NCI-H1694 (cell line): Measurements from ENCODE around the gene DCAF5.
A peak's percentile ranks its signal among the peaks of the same experiment; 100 is the strongest.

Experiments
- DNase-seq: peaks from one replicate; lab custom pipeline; 2025; lab: John Stamatoyannopoulos, UW

The DCAF5 gene

DNA sequence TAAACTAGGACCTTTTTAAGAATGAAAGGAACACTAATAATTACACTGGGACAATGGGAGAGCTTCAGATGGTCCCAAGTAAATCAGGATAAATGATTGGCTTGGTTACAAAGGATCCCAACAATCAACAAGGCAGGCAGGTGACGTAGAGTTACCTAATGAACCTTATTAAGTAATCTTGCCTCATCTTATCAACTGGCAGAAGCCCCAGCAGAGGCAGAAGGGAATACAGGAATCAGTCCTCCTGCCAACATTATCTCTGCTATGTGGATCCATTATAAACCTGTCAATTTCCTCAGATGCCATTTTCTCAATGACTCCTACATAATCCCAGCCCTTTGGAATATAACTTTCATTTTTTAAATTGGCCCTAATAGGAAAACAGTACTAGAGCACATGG lies 11.4 kb downstream of the DCAF5 start:
- no peak for DNase-seq

DNA sequence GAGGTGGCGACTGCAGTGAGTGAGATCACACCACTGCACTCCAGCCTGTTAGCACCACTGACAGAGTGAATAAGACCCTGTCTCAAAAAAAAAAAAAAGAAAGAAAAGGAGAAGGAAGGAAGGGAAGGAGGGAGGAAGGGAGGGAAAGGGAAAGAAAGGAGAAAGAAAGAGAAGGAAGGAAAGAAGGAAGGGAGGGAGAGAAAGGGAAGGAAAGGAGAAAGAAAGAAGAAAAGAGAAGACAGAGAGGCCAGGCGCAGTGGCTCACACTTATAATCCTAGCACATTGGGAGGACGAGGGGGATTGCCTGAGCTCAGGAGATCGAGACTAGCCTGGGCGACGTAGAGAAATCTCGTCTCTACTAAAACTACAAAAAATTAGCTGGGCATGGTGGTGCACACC lies 13.2 kb downstream of the DCAF5 start:
- no peak for DNase-seq

DNA sequence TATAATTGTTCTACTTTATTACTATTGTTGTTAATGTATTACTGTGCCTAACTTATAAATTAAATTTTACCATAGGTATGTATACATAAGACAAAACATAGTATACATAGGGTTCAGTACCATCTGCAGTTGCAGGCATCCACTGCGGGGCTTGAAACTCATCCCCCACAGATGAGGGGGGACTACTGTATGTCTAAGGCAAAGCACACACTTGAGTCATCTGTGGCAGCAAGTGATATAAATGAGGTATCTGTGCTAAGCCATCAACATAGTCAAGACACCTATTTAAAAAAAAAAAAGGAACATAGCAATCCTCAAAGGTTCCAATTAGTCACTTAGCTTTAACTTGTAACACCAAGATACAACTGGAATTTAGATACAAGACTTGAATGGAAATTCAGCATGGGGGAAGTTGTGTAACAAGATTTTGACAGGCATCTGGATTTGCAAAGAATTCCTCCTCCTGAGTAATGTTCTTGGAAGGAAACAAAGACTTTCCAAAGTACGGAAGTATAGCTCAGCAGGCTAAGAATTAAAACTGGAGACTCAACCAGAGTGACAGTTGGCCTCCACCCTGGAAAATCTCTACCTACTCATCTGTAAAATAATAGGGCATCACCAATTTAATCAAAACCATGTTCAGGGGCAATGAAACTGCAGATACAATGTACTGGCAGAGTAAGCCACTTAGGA lies 14.9 kb downstream of the DCAF5 start:
- DNase-seq: no peak

DNA sequence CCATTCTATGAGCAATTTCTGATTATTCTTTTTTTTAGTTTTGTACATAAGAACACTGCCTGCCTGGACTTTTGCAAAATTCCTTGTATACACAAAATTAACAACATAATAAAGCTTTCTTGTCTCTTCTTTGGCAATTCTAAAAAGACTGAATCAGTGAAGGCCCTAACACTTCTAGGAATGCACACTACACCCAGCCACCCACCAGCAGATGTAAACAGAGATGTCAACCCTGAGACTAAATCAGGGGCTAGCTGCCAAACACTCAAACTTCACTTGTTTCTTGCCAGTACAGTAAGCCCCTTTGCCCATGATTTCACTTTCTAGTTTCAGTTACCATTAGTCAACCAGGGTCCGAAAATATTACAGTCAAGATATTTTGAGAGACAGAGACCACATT lies 15.5 kb downstream of the DCAF5 start:
- no peak for DNase-seq

DNA sequence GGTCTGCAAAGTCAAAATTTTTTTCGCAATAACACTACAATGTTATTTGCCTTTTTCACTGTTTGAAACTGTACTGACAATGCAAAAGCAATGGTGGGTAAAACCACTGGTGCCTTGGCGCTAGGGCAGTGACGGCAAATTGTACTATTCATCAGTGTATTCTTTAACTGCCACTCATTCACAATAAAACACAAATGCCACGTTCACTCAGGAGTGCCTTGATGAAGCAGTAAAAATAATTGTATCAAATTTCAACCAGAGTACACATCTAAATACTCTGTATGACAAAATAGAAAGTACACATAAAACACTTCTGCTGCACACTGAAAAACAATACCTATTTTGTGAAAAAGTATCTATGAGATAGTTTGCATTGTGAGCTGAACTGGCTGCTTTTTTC lies 17.8 kb downstream of the DCAF5 start:
- DNase-seq: no peak

DNA sequence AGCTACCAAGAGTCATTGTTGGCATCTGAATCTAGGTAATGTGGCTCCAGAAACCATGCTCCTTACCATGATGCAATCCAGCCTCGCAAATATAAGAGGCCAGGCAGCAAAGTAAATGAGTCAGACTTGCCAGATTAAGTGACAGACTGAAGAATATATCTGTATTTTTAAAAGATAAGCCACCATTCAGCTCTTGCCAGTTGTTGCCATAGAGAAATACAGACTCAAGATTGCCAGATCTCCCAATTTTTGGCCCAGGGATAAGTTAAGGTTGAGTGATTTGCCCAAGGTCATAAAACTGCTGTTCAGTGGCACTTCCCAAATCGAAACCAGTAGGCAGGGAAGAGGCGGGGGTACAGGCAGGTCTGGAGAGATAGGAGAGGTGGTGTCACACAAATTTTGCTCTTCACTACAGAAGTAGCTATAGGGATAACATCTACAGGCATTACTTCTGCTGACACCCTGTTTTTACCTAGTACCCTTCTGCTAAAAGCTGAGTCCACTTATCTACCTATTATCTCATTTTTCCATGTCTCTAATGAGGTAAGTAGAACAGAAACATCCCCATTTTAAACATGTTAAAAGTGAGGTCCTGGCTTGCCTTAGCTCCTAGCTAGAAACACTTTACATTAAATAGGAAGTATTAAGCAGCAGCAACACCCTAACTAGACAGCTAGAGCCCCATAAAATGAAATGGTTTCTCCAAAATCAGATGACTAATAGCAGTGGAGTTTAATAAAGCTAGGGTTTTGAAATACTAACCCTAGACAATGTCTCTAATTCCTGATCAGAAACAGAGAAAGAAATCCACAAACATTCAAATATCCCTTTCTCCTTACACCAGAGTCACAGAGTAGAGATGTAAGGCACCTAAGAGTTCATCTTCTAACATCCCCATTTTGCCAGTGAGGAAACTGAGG lies 19.5 kb downstream of the DCAF5 start:
- no peak for DNase-seq

DNA sequence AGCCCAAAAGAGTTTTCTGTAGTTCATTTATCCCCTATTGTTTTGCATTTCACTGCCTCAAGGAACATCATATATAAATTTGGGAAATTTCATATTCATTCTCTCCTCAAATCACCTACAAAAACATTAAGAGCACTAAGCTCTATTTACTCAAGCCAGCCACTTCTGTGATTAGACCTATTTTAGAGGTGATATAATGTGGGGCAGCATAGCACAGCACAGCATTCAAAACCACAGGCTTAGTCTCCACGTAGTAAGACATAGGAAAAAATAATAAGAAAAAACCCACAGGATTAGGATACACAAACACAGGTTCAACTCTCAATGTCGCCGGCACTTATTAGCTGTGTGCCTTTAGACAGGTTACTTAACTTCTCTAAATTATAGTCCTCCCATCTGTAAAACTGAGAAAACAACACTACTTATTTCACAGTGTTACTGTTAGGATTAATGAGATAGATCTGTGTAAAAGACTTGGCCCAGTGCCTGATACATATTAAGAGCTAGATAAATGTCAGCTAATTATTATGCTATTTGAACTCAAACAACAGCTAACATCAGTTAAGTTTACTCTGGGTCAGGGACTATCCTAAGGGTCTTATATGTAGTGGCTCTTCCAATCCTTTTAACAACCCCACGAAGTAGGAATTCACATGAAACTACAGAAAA lies 20.3 kb downstream of the DCAF5 start:
- peak; percentile 14 for DNase-seq

DNA sequence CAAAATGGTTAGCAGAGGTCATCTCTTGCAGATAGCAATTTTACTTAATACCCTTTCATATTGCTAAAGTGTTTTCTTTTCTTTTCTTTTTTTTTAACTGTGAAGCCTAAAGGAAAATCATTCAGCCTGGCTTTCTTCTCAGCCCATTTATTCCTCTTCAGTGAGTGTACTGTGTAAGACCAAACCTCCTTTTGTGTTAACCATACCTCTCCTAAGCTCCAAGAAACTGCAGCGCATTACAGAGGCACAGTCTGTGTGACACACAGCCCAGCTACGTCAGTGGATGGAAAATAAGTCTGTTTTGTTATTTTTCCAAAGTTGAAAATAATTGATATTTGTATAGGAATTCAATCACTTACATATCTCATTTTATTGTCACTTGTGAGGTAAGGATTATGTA lies 21.7 kb downstream of the DCAF5 start:
- DNase-seq: no peak

DNA sequence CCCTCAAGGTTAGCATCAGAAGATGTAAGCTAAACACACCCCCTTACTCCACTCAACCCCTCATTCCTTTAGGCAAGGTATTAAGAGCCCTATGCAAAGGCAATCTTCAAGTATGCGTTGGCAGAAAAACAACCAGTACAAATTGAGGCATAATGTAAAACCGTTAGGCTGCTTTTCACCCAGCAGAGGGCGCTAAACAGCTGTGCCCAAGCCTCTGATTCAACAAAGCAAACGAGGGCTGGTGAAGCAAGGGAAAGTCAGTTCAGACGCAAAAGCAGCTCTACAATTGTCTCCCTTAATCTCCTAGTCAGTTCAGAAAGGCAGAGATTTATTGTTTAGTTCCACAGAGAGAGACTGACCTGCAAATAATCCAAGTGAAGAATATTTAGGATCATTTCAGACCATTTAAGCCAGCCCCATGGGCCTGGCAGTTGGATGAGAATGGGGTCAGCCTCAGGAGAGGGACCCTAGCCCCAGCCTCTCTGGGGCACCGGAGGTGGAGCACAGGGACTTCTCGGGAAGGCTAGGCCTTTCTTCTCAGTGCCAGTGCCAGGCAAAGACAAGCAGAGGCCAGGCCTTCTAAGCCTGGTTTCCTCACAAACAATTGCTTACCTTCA lies 23.5 kb downstream of the DCAF5 start:
- peak; percentile 79 for DNase-seq

DNA sequence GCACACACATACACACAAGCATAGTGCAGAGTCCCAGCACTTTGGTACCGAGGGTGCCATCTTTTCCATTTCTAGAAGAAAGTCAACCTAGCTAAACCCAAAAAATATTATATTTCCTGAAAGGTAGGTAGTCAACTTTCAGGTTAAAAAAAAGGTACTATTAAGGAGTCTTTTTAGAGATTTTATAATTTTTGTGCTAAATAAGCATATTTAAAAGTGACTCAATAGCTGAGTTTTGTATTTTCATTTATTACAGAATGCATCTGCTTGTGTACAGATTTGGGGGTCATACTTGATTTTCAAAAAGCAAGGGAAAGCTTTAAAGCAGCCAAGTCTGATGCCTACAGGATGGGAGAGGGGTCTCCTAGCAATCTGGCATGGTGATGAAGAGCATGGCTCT lies 34.6 kb downstream of the DCAF5 start:
- DNase-seq: no peak

DNA sequence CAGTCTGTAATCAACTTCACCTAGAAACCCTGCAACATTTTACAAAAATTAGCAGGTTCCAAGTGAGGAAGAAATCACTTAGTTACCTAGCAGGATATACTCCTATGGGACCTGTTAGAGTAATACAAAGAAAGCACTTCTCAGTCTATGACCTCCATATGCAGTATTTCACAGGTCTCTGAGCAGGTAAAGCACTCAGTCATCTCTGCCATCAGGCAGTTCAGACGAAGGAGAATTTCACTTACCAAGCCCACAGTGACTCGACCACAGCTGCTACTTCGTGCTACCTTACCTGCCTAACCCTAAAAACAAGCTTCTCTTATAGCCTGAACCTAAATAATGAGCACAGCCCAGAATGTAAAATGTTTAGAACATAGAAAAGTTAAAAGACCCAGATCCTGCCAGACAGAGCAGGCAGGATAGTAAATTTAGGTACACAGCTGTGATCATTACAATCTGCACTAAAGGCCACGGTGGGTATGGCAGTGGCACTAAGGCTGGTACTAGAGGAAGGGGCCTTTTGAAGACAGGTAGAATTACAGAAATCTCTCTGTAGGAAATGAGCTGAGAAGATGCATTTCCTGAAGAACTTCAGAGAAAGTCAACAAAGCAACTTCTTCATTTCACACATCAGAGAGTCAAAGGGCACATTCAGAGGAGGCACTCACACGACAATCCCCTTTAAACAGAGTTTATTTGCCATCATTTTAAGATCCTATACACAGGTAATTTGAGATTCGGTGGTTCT lies 35.7 kb downstream of the DCAF5 start:
- no peak for DNase-seq

DNA sequence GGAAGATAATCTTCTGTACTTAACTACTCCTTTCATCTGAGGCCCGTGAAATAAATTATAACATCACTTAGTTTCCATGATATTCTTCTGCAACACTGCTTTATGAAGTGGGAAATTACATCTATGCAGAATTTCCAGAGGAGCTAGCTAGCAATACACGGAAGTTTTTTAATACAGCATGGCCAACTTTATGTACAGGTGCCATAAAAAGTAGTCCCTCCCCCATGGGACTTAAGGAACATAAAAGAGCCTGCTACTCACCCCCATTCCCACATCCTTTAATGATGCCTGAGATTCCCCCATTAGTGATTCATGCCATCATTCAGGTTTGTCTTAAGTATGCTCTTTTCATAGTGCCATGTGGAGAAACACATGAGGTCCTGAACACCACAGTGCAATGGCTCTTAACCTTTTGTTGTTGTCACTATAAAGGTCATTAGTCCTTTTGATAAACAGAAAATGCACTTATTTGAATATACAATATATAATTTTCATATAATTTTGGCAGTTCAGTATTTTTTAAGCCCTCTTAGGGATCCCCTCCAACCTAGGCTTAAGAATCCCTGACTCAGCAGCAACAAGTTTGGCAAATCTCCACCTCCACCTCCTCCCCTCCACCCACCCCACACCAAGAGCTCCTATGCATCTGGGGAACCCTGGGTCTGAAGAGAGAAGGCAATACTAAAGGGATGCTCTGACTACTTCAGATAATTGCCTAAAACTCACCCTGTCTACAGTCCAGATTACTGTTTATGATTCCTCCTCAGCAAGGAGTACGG lies 37.3 kb downstream of the DCAF5 start:
- no peak for DNase-seq

DNA sequence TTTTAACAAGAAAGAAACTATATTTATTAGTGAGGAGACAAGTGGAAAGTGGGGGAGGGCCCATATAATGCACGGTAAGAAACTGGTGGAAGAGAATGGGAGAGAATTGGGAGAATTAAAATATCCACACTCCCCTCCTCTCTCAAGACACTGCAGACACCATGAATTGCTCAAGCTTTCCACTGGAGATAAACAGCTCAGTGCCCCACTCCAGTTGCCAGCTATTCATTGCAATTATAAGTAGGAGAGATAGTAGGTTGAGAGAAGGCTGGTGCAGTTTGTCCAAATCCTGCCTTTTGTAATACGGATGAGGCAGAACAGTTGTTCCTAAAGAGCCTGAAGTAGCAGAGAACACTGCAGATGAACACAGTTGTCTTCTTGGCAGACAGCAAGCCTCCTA lies 38.2 kb downstream of the DCAF5 start:
- DNase-seq: no peak

DNA sequence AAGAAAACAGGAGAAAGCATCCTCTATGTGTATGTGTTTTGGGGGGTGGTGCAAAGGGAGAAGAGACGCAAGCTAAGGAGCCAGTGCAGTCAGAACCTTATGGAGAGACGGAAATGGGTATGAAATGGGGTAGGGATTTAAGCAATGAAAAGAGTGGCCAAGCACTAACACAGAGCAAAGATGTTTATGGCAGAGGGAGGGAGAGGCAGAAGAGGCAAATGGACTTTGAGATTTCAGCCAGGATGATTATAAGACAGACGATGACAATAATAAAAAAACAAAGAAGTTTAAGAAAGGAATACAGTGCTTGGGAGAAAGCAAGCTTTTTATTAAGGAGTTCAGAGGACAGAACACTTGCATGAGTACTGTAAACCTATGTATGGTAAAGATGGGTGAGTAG lies 44.6 kb downstream of the DCAF5 start:
- DNase-seq: no peak

DNA sequence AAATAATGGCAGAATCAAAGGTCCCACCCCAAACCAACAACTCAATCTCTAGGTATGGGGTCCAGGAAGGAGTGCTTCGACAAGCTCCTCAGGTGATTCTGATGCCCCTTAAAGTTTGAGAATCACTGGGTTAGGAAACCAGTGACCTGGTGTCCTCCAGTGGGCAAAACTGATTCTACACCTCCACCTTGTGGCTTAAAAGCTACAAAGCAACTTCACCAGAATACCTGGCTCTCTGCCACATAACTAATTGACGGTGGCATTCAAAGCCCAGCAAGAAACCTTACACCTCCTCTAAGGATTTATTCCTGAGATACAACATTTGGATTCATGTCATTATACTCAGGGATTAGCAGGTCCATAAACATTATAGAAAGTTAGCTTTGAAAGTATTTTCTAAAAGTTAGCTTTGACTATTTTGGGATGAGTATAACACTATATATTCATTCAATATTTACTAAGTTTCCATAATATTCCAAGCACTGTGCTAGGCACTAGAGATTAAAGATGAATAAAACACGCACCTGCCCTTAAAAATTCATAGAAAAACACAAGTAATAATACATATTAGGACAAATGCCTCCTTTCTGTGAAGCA lies 45.4 kb downstream of the DCAF5 start:
- peak; percentile 83 for DNase-seq

DNA sequence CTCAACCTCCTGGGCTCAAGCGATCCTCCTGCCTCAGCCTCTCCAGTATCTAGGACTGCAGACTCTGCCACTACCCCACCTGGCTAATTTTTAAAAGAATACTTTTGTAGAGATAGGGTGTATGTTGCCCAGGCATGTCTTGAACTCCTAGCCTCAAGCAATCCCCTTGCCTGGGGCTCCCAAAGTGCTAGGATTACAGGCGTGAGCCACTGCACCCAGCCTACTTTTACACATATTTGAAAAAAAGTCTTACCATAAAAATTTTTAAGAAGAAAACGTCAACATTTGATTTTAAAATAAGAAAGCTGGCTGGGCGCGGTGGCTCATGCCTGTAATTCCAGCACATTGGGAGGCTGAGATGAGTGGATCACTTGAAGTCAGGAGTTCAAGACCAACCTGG lies 46.5 kb downstream of the DCAF5 start:
- DNase-seq: no peak

DNA sequence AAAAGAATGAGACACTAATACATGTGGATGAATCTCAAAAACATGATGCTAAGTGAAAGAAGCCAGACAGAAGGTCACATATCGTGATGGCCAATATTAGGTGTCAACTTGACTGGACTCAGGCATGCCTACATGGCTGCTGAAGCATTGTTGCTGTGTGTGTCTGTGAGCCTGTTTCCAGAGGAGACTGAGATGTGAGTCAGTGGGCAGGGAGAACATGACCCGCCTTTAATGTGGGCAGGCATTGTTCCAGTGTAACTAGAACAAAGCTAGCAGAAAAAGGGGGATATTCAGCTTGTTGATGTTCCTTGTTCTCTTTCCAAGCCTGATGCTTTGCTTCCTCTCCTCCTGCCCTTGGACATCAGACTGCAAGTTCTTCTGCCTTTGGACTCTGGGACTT lies 47.6 kb downstream of the DCAF5 start:
- DNase-seq: no peak

DNA sequence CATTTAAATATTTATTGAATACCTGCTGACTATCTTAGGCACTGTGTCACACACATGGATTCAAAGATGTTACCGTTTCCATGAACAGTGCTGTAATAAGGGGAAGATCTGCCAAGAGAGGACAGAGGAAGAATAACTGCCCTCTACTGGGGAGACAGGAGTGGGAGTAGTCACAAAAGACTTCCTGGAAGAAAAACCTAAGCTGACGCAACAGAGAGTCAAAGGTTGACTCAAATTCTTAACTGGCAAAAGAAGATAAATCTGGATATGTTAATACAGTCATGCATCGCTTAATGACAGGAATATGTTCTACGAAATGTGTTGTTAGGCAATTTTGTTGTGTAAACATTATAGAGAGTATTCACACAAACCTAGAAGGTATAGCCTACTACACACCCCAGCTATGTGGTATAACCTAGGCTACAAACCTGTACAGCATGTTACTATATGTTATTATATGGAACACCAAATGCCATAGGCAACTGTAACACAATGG lies 51.5 kb downstream of the DCAF5 start:
- DNase-seq: no peak

DNA sequence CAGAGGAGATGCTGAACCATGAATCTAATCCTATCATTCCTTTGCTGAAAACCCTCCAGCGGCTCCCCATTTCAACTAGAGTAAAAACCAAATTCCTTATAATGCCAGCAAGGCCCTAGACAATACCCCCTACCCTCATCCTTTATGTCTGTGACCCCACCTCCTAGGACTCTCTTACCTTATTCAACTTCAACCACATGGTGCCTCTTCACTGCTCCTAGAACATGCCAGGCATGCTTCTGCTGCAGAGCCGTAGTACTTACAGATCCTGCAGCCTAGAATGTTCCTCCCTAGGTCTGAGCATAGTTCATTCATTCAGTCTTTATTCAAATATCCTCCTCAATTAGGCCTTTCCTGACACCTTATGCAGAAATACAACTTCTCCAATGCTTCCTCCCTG lies 54.9 kb downstream of the DCAF5 start:
- DNase-seq: no peak

DNA sequence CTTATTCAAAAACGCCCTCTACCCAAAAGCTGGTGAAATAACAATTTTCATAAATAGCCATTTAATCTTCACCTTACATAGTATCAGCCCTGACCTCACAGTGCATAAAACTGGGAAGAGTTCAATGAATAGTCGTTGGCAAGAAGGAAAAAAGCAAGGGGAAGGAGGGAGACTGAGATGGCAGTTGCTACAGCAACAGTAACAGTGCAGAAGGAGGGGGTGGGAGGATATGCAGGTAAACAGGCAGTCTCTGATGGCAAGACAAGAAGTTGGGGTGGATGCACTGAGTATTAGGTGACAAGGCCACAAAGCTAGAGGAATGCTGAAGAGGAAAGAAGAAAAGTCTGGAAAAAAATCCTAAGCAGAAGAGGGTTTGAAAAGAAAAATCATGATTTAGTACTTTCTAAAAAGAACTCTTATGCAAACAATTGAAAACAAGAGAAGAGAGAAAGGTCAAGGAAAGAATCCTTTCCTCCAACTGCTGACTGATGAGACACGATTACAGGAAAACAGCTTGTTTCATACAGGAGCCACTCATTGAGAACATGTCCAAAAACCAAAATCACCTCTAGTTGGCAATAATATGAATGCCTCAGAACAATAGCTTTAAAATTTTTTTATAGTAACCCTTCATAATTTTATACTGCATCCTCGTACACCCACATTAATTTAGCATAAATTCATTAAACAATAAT lies 56.0 kb downstream of the DCAF5 start:
- DNase-seq: no peak
